GM12873 (cell line): Measurements from ENCODE around the gene KLF7.

ENCODE experiments used
- CTCF ChIP-seq: IDR thresholded peaks from 2 replicates; pipeline ENCODE4 v1.5.1; 2012; ENCODE audit warnings: low read depth, mild to moderate bottlenecking, moderate library complexity, low read length, control low read depth; ENCODE audit not compliant: insufficient read depth; ENCODE audit errors: missing control alignments

Gene KLF7

GRCh38 chr2:207038299-207038698 is 127.4 kb downstream of the KLF7 start:
- no peak for TF ChIP-seq CTCF

- TF ChIP-seq CTCF, result no peak
These were observed 127.9 kb downstream of the KLF7 start for GRCh38 chr2:207037896-207038295.

GRCh38 chr2:207035875-207036274 is 129.9 kb downstream of the KLF7 start:
- no peak for TF ChIP-seq CTCF

- no peak for TF ChIP-seq CTCF
These were observed 133.3 kb downstream of the KLF7 start for GRCh38 chr2:207032490-207032889.
